HL-60 (cell line): Measurements from ENCODE around the gene LZTFL1.

Source experiments
- DNase-seq, 2 experiments: peaks; one replicate each; pipeline ENCODE4 v3.0.0-alpha.2; 2010 to 2020; ENCODE audit warnings: low read depth in 1 of 2, low spot score in 1 of 2
- H3K27ac ChIP-seq: fragments of 250-450 bp; sonication (Bioruptor Pico); replicated peaks from 2 replicates; pipeline ENCODE4 v1.5.1; 2020; ENCODE audit warnings: mild to moderate bottlenecking, moderate library complexity
- H3K27me3 ChIP-seq: fragments of 250-450 bp; sonication (Bioruptor Pico); 2 replicates; pipeline ENCODE4 v1.5.1; 2021; ENCODE audit warnings: mild to moderate bottlenecking, moderate library complexity; ENCODE audit not compliant: insufficient read depth, poor library complexity, severe bottlenecking
- H3K4me3 ChIP-seq: replicated peaks from 2 replicates; pipeline ENCODE4 v1.5.1; 2011; ENCODE audit warnings: mild to moderate bottlenecking, control low read depth, low read length; ENCODE audit not compliant: insufficient read depth
- GABPA ChIP-seq: IDR thresholded peaks from 2 replicates; pipeline ENCODE4 v1.6.1; 2012; ENCODE audit warnings: low read depth
- POLR2AphosphoS5 ChIP-seq: IDR thresholded peaks from 2 replicates; pipeline ENCODE4 v1.6.1; 2012; ENCODE audit warnings: low read depth
- REST ChIP-seq: IDR thresholded peaks from 2 replicates; pipeline ENCODE4 v1.6.1; 2012; ENCODE audit warnings: low read depth; ENCODE audit not compliant: insufficient replicate concordance
- SPI1 ChIP-seq: IDR thresholded peaks from 2 replicates; pipeline ENCODE4 v1.6.1; 2012; ENCODE audit warnings: low read depth, mild to moderate bottlenecking, borderline replicate concordance
- TF ChIP-seq, protein P1 (sequence below): IDR thresholded peaks from one replicate; pipeline ENCODE4 v1.5.1; 2011; ENCODE audit warnings: low read length, control low read depth, inconsistent platforms; ENCODE audit not compliant: insufficient read depth

The LZTFL1 gene

DNA sequence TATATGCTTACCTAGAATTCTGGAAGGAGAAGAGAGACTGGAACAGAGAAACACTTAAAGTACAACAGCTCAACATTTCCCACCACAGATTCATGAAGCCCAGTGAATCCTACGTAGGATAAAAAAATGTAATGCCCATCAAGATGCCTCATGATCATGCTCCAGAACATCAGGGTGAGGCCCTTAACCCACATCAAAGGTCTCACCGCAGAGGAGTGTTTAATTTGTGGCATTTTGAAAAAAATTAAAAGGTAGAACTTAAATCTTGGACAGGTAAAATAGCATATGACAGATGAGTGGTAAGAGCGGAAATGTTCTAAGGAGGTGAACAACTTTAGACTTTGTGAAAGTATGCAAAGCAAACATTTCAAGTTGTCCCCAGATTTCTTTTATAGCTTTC lies 35.8 kb downstream of the LZTFL1 start:
- H3K4me3 ChIP-seq: no peak overlapping the region
- no peaks in the 10 kb centered on the region for H3K27me3 ChIP-seq
- no peak overlapping the region for H3K27ac ChIP-seq
- no peak for DNase-seq
- TF ChIP-seq GABPA: no peak
- TF ChIP-seq, protein P1, sequence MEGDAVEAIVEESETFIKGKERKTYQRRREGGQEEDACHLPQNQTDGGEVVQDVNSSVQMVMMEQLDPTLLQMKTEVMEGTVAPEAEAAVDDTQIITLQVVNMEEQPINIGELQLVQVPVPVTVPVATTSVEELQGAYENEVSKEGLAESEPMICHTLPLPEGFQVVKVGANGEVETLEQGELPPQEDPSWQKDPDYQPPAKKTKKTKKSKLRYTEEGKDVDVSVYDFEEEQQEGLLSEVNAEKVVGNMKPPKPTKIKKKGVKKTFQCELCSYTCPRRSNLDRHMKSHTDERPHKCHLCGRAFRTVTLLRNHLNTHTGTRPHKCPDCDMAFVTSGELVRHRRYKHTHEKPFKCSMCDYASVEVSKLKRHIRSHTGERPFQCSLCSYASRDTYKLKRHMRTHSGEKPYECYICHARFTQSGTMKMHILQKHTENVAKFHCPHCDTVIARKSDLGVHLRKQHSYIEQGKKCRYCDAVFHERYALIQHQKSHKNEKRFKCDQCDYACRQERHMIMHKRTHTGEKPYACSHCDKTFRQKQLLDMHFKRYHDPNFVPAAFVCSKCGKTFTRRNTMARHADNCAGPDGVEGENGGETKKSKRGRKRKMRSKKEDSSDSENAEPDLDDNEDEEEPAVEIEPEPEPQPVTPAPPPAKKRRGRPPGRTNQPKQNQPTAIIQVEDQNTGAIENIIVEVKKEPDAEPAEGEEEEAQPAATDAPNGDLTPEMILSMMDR: no peak
- TF ChIP-seq POLR2AphosphoS5: no peak
- no peak for TF ChIP-seq SPI1
- TF ChIP-seq REST: no peak

GRCh38 chr3:45803252-45803935 lies 38.5 kb downstream of the LZTFL1 start:
- no peak for TF ChIP-seq POLR2AphosphoS5

GRCh38 chr3:45802146-45802545 lies 39.8 kb downstream of the LZTFL1 start:
- TF ChIP-seq POLR2AphosphoS5: no peak
- TF ChIP-seq GABPA: no peak
- no peak for TF ChIP-seq REST
- TF ChIP-seq, protein P1: no peak
- no peak for TF ChIP-seq SPI1
- DNase-seq: no peak
- peaks cover 6% of the 10 kb centered on the region for H3K27me3 ChIP-seq

More at GRCh38 chr3:45803252-45803935, 38.5 kb downstream of the LZTFL1 start:
- no peak overlapping the region for H3K4me3 ChIP-seq
- no peak overlapping the region for H3K27ac ChIP-seq
- no peaks in the 10 kb centered on the region for H3K27me3 ChIP-seq
- DNase-seq: no peak

DNA sequence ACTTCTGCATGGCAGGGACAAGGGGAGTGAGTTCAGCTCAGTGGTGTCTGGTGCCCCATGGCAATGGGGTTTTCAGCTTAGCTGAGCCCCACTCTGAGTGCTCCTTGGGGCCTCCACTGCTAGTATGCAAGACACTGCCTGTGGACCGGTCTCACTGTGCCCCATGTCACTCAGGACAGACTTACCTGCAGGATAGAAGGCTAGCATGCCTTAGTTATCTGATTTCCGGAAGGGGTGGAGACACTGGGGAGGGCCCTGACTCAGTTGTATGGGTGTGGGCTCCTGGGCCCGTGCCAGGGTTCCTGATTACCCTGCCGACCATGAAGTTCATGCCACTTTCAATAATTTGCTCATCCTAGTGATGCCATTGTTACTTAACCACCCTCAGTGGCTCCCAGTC lies 41.3 kb downstream of the LZTFL1 start:
- Histone ChIP-seq H3K27ac (no peak overlapping the region), H3K4me3 (no peak overlapping the region), H3K27me3 (peaks cover 19% of the 10 kb centered on the region)
- TF ChIP-seq REST: no peak
- no peak for DNase-seq

More at GRCh38 chr3:45802146-45802545, 39.8 kb downstream of the LZTFL1 start:
- no peak overlapping the region for H3K4me3 ChIP-seq
- no peak overlapping the region for H3K27ac ChIP-seq
